HG02588 (cell line): ENCODE results near the gene HOXB5.

Experiments used
- ATAC-seq: cut with Tn5 transposase; IDR thresholded peaks from one replicate; pipeline ENCODE4 v1.9.1; 2021; ENCODE audit warnings: mild to moderate bottlenecking, moderate library complexity; ENCODE audit not compliant: unreplicated experiment

Gene HOXB5

GRCh38 chr17:48551596-48552465 lies 41.7 kb downstream of the HOXB5 start:
- no peak for ATAC-seq

- no peak for ATAC-seq
These were observed 42.4 kb downstream of the HOXB5 start for GRCh38 chr17:48551214-48551555.

DNA sequence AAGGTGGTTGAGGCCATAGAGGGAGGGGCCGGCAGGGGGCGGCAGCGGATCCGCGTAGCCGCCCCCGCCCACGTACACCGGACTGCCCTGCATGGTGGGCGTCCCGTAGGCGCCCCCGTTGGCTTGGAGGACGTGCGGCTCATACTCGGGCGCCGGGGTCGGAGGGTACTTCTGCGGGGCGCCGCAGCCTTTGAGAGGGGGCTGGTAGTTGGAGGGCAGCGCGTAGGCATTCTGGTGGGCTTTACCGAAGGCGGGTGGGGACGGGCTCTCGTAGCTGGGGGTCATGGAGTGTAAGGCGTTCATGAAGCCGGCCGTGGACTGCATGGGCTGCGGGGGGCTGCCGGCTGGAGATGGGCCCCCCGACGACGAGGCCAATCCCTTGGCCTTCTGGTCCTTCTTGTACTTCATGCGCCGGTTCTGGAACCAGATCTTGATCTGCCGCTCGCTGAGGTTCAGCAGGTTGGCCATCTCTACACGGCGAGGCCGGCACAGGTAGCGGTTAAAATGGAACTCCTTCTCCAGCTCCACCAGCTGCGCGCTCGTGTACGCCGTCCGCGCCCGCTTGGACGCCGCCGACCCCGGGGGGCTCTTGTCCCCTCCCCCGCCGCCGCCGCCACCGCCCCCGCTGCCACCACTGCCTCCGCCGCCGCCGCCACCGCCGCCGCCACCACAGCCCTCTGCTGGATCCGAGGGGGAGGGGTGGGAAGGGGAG lies 42.9 kb downstream of the HOXB5 start:
- ATAC-seq: no peak

- ATAC-seq: no peak
These were observed 43.6 kb downstream of the HOXB5 start for GRCh38 chr17:48549914-48550501.

DNA sequence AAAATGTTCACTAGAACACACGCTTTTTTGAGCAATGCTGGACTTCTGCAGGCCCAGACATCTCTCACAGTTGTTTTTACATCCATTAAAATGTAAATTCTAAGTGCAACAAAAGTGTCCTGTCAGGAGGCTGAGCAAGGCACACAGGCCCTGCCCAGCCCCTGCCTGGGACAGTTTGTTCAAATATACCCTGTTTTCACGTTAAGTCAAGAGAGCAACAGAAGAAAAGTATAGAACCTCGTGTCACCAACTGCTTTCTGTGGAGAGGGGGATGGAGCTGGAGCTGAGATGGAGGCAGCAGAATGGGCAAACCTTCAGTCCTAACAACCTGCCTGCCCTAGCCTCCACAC lies 44.3 kb downstream of the HOXB5 start:
- no peak for ATAC-seq

- ATAC-seq: no peak
These were observed 44.9 kb downstream of the HOXB5 start for GRCh38 chr17:48548523-48549280.

GRCh38 chr17:48547808-48548522 lies 45.6 kb downstream of the HOXB5 start:
- ATAC-seq: no peak

- no peak for ATAC-seq
These were observed 46.4 kb downstream of the HOXB5 start for GRCh38 chr17:48546924-48547807.

DNA sequence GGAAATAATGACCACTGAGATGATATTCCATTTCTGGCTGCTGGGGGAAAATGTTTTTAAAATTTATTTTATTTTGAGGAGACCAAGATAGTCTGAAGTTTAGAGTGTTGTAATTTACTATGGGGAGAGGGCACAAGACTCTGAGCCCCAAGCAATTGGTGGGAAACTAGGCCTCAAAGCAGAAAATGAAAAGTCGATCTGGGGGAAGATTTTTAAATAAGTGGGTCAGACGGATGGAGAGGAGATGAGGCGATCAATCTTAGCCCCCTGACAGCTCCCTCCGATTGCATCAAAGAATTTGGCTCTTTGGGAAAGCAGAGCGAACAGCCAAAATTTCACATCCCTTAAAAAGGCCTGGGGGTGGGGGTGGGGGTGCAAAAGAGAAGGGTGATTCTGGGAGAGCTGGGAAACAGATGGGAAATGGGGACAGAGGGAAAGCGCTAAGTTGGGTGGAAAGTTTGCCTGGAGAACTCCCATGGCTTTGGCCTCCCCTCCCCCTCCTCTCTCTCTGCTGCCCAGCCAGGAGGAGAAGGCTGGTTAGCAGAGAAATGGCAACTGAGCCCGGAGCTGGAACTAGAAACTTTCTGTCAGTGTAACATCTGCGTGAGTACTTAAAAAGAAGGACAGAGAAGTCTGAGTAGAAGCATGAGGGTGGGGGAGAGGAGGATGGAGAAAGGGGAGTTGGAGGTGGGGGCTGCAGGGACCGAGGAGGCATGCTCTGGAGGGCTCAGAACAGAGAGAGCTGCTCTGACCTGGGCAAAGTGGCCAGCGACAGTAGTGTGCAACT lies 47.2 kb downstream of the HOXB5 start:
- no peak for ATAC-seq

DNA sequence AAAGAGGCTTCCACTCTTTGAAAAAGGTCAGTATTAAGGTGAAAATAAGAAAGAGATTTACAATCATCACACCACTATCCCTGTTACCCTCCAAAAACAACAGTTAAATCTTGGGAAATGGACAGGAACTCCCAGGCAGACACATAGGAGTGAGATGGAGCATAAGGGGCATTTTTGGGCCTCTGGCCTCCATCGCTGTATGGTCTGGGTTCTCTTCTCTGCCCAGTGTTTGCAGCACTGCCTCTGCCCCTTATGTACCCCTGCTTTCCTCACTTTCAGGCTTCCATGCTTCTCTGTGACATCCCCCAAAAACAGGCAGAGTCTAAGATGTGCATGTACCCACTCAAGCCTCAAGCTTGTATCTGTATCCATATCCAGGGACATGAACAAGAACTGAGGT lies 48.0 kb downstream of the HOXB5 start:
- ATAC-seq: no peak

DNA sequence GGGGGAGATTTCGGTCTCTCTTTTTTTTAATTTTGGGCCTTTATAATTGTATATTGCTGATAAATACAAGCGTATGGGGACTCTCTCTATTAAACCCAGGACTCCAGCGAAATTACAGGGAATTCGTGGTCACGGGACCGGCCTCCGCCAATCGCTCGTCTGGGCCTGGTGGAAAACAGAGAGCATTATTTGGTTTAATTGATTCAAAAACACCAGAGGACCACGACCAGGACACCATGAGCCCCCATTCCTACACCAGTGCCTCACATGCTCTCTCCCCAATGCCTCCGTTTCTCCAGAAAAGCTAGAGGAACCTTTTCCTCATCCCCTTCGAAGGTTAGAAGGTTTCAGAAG lies 48.6 kb downstream of the HOXB5 start, which contains the start of gene HOXB2:
TSS of gene HOXB2 (minus strand) at position 88 of the 354 bp plus-strand sequence. CDS start 198 bp downstream, outside the sequence.
- ATAC-seq: no peak

- ATAC-seq: no peak
These were observed 49.1 kb downstream of the HOXB5 start for GRCh38 chr17:48544349-48545021.

GRCh38 chr17:48543854-48544348 lies 49.7 kb downstream of the HOXB5 start:
- no peak for ATAC-seq

DNA sequence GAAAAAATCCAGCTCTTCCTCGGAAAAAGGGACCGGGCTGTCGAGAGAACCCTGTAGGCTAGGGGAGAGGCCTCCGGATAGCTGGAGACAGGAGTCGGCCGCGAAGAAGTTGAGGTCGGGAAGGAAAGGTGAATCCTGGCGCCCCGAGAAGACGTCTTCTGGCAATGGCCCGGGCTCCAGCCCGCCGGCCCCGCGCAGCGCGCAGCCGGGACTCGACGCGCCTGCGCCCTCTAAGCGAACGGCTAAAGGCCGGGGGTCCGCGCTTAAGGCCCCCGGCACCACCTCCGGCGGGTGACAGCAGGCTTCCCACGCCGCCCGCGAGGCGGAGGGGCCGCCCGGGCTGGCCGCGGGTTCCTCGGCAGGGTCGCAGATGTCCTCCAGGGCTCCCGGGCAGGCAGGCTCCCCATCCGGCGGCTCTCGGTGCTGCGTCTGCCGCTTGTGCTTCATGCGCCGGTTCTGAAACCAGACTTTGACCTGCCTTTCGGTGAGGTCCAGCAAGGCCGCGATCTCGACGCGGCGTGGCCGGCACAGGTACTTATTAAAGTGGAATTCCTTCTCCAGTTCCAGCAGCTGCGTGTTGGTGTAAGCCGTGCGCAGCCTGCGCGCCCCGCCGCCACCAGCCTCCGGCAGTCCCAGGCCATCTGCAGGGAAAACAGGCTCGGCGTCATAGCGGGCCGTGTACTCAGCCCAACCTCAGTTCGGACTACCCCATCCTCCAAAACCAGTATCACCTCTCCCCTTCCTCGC lies 50.3 kb downstream of the HOXB5 start:
- peak; percentile 57 for ATAC-seq

GRCh38 chr17:48542698-48543106 lies 50.9 kb downstream of the HOXB5 start:
- no peak for ATAC-seq

GRCh38 chr17:48542114-48542656 lies 51.4 kb downstream of the HOXB5 start:
- no peak for ATAC-seq

- no peak for ATAC-seq
These were observed 51.9 kb downstream of the HOXB5 start for GRCh38 chr17:48541577-48542113.
